K562 (cell line): ENCODE results near the gene SYMPK. TPM values are rescaled to one million over a fixed set of nuclear protein-coding genes. Genes with fewer than 3 reads are reported as not detected.

ENCODE experiments used
- ATF6 ChIP-seq: sonication (generic); formaldehyde crosslinking; IDR thresholded peaks from 2 replicates; pipeline ENCODE4 v1.4.0; 2020; ENCODE audit warnings: mild to moderate bottlenecking, missing genetic modification reagents
- DLX4 ChIP-seq: fragments of 250-450 bp; sonication (Bioruptor Pico); IDR thresholded peaks from 2 replicates; pipeline ENCODE4 v1.6.1; 2021; ENCODE audit warnings: mild to moderate bottlenecking
- E2F8 ChIP-seq: fragments of 450-650 bp; IDR thresholded peaks from 2 replicates; pipeline ENCODE4 v1.7.1; 2018; ENCODE audit warnings: mild to moderate bottlenecking, low read depth; ENCODE audit not compliant: partially characterized antibody
- FOXM1 ChIP-seq, 2 experiments: fragments of 450-650 bp in 1 of 2; sonication (generic) in 1 of 2; formaldehyde crosslinking in 1 of 2; IDR thresholded peaks; 2 replicates each; pipeline versions ENCODE4 v1.6.1 to v1.9.0; 2017 to 2022; ENCODE audit warnings: low read depth in 2 of 2, mild to moderate bottlenecking in 2 of 2, missing genetic modification reagents in 1 of 2, moderate library complexity in 1 of 2
- GATAD2B ChIP-seq: fragments of 450-650 bp; IDR thresholded peaks from 2 replicates; pipeline ENCODE4 v1.6.1; 2017; ENCODE audit warnings: mild to moderate bottlenecking, borderline replicate concordance
- HDGF ChIP-seq: fragments of 450-650 bp; IDR thresholded peaks from 2 replicates; pipeline ENCODE4 v1.6.1; 2016
- HNRNPH1 ChIP-seq: fragments of 200-400 bp; formaldehyde crosslinking; optimal IDR thresholded peaks from 2 replicates; pipeline ENCODE3; 2017; ENCODE audit warnings: low read depth, mild to moderate bottlenecking, low read length, moderate library complexity
- ILF3 ChIP-seq: fragments of 450-650 bp; IDR thresholded peaks from 2 replicates; pipeline ENCODE4 v1.6.1; 2018; ENCODE audit warnings: antibody characterized with exemption, mild to moderate bottlenecking, moderate library complexity, borderline replicate concordance
- KDM5B ChIP-seq: fragments of 200-600 bp; sonication (generic); IDR thresholded peaks from 2 replicates; pipeline ENCODE4 v1.6.1; 2012; ENCODE audit warnings: low read depth, mild to moderate bottlenecking, moderate library complexity, low read length, control low read depth, inconsistent platforms; ENCODE audit not compliant: insufficient replicate concordance
- LEF1 ChIP-seq: fragments of 450-650 bp; IDR thresholded peaks from 2 replicates; pipeline ENCODE4 v1.6.1; 2016; ENCODE audit warnings: mild to moderate bottlenecking
- MBD1 ChIP-seq: fragments of 250-450 bp; sonication (Bioruptor Pico); IDR thresholded peaks from 2 replicates; pipeline ENCODE4 v1.8.0; 2022; ENCODE audit warnings: inconsistent platforms
- NR2C2 ChIP-seq, 2 experiments: fragments of 200-800 bp in 1 of 2; sonication (Bioruptor generic) in 1 of 2; sonication (generic) in 1 of 2; formaldehyde crosslinking in 1 of 2; IDR thresholded peaks; 2 replicates each; pipeline versions ENCODE4 v1.6.1 to v1.8.0; 2016 to 2022; ENCODE audit warnings: mild to moderate bottlenecking in 1 of 2, missing compliant biosample characterization in 1 of 2, missing genetic modification characterization in 1 of 2, missing genetic modification reagents in 1 of 2
- TCF7L2 ChIP-seq: fragments of 150-350 bp; IDR thresholded peaks from 2 replicates; pipeline ENCODE4 v1.6.1; 2016; ENCODE audit warnings: low read depth, mild to moderate bottlenecking, low read length, moderate library complexity
- ZKSCAN1 ChIP-seq: fragments of 150-350 bp; IDR thresholded peaks from 2 replicates; pipeline ENCODE4 v1.6.1; 2016; ENCODE audit warnings: low read depth, low read length
- ZNF121 ChIP-seq: sonication (generic); formaldehyde crosslinking; conservative IDR thresholded peaks from 2 replicates; pipeline ENCODE4 v1.8.0; 2022; ENCODE audit warnings: missing genetic modification reagents
- ZNF311 ChIP-seq: fragments of 250-450 bp; sonication (Bioruptor Pico); IDR thresholded peaks from 2 replicates; pipeline ENCODE4 v1.4.0; 2020; ENCODE audit warnings: mild to moderate bottlenecking, moderate library complexity
- ZNF512 ChIP-seq: IDR thresholded peaks from 2 replicates; pipeline ENCODE4 v1.6.1; 2016; ENCODE audit warnings: missing genetic modification characterization, missing compliant biosample characterization
- ZNF707 ChIP-seq: fragments of 250-450 bp; sonication (Bioruptor Pico); conservative IDR thresholded peaks from 2 replicates; pipeline ENCODE4 v1.8.0; 2022; ENCODE audit warnings: inconsistent platforms, mild to moderate bottlenecking, moderate library complexity
- ZNF766 ChIP-seq: fragments of 200-800 bp; sonication (Bioruptor generic); conservative IDR thresholded peaks from 2 replicates; pipeline ENCODE4 v1.6.1; 2016; ENCODE audit warnings: missing genetic modification characterization, missing compliant biosample characterization
- polyA plus RNA-seq, 8 experiments: library from polyadenylated mRNA; depleted of rRNA in 4 of 8; stranded (reverse) in 5 of 8; unstranded in 3 of 8; fragments of >200 nt; fragmentation: Nextera tagmentation in 2 of 8; fragmentation: Illumina TruSeq in 1 of 8; extraction: Ambion mirVana in 2 of 8; extraction: Trizol in 1 of 8; gene quantifications; 2 replicates each; pipeline versions ENCODE4 v1.2.1 to v1.2.3, GENCODE V29; 2011 to 2014; ENCODE audit warnings: inconsistent platforms in 1 of 8, missing spikeins in 1 of 8
- total RNA-seq, 7 experiments: library from RNA; depleted of rRNA in 6 of 7; stranded (reverse); fragments of >200 nt in 6 of 7; fragmentation: Illumina TruSeq in 2 of 7; extraction: Trizol in 2 of 7; gene quantifications; 2 replicates each; pipeline versions ENCODE4 v1.2.1 to v1.2.3, GENCODE V29; 2011 to 2021; ENCODE audit warnings: low replicate concordance in 1 of 7

SYMPK gene
- total and polyA plus RNA-seq, 9 of the 15 experiments (the other 6 are each of a cell fraction or from before 2014, with no cell fraction given): 0.73 to 95.5 (median 58.4) TPM

GRCh38 chr19:45863335-45863839 is 440 bp upstream of the SYMPK start (continued):
- TF ChIP-seq ZNF311 (CRISPR knock-in tag) (no peak), ZKSCAN1 (0 out of 2 replicates have a peak, but pooled peaks have one; percentile 1), KDM5B (peak; percentile 1), LEF1 (0 out of 2 replicates have a peak, but pooled peaks have one; percentile 17), HDGF (no peak), FOXM1 (IDR thresholded peaks at IDR 0.05; ENCODE audit: low read depth) (no peak), FOXM1 (CRISPR knock-in tag; IDR thresholded peaks at IDR 0.05; ENCODE audit: low read depth) (0 out of 2 replicates have a peak, but pooled peaks have one; percentile 33), ATF6 (CRISPR knock-in tag) (0 out of 2 replicates have a peak, but pooled peaks have one; percentile 69), ZNF512 (tag) (peak; percentile 65), ILF3 (no peak), GATAD2B (no peak), ZNF707 (CRISPR knock-in tag) (no peak), TCF7L2 (no peak), DLX4 (CRISPR knock-in tag) (no peak), ZNF766 (CRISPR knock-in tag) (peak; percentile 81), MBD1 (CRISPR knock-in tag) (no peak), ZNF121 (CRISPR knock-in tag) (no peak), E2F8 (peak; percentile 1), HNRNPH1 (no peak), NR2C2 (CRISPR knock-in tag; IDR thresholded peaks at IDR 0.05) (no peak), NR2C2 (tag; IDR thresholded peaks at IDR 0.05) (peak; percentile 63)
